CD4-positive, alpha-beta T cell treated with Interferon gamma for 1 hour (primary cell): ENCODE data around the gene FBLN1.
"Not testable (repeated sequence)": the region's sequence is repeated elsewhere in the genome, so short reads cannot be mapped to it uniquely, and the experiment has no call there.

Experiments
- DNase-seq: peaks from one replicate; pipeline ENCODE4 v3.0.0-alpha.2; 2020

FBLN1 gene

DNA sequence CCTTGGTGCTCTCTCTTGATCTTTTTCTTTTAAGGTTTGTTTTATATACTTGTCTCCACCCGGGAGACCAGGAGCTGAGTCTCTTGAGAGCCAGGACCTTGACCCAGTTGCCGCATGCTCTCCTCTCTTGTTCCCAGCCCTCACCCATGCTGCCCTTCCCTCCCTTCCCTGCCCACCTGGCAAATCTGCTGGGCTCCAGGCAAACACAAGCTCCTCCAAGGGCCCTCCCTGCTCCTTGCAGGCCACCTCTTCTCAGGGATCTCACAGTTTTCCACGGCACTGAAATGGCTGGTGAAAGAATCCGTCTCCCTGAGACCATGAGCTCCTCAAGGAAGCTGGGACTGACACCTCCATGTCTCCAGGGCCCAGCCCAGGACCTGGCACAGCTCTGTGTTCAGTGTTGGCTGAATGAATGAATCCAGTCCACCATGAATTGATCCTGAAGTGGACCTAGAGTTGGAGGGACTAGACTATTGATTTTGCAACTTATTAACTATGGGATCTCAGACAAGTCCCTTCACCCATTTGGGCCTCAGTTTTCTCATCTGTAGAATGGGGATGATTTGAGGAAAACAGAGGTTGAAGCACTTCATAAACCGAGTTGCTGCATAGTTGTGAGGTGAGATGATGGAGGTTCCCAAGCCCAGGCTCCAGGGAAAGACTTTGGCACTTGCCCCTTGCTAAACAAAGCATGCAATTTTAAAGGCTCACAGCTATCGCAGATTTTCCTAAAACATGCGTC lies 25.1 kb upstream of the FBLN1 start:
- DNase-seq: no peak

- no peak for DNase-seq
Measured at GRCh38 chr22:45478108-45478771, 24.4 kb upstream of the FBLN1 start.

GRCh38 chr22:45480717-45481116 lies 22.0 kb upstream of the FBLN1 start:
- no peak for DNase-seq

DNA sequence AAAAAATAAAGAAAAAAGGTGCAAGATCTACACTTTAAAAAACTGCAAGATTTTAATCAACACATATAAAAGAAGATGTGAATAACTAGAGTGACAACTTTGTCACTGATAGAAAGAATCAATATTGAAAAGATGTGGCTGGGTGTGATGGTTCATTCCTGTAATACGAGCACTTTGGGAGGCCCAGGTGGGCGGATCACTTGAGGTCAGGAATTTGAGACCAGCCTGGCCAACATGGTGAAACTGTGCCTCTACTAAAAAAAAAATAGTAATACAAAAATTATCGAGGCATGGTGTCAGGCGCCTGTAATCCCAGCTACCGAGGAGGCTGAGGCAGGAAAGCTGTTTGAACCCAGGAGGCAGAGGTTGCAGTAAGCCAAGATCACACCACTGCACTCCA lies 21.0 kb upstream of the FBLN1 start:
- DNase-seq: no peak

GRCh38 chr22:45482169-45482568 lies 20.5 kb upstream of the FBLN1 start:
- no peak for DNase-seq

DNA sequence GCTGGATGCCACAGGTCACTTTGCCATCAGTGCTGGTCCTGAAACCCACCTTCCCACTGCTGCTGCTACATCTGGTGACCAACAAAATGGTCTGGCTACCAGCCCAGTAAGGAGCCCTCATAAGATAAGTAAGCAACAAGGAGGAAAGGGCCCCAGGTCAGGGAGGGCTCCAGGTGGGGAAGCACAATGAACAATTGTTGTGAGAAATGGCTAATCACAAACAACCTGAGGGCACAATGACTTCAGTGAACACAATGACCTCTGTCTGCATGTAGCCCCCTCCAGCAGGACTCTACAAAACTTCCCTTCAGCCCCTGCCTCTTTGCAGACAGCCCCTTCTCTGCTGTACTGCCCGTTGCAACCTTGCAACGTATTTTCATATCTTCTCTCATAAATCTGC lies 19.4 kb upstream of the FBLN1 start:
- no peak for DNase-seq

GRCh38 chr22:45483918-45484499 lies 18.7 kb upstream of the FBLN1 start:
- no peak for DNase-seq

GRCh38 chr22:45484742-45485141 lies 17.9 kb upstream of the FBLN1 start:
- DNase-seq: no peak

DNA sequence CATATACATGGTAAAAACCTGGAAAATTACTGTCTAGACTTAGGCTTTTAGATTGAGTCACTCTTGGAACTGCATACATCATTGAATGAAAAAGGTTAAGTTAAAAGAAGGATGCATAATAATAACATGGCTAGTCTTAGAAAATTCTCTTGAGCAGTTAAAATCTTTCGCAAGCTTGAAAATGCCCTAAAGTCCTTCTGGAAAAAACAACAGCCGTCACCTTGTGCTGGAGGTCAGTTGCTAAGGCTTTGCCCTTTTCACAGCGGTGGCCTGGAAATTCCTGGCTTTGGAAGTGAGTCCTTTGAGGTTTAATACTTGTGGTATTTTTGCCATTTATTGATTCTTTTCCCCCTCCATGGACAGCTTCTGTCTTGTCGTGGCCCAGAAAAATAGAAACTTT lies 17.4 kb upstream of the FBLN1 start:
- DNase-seq: no peak

DNA sequence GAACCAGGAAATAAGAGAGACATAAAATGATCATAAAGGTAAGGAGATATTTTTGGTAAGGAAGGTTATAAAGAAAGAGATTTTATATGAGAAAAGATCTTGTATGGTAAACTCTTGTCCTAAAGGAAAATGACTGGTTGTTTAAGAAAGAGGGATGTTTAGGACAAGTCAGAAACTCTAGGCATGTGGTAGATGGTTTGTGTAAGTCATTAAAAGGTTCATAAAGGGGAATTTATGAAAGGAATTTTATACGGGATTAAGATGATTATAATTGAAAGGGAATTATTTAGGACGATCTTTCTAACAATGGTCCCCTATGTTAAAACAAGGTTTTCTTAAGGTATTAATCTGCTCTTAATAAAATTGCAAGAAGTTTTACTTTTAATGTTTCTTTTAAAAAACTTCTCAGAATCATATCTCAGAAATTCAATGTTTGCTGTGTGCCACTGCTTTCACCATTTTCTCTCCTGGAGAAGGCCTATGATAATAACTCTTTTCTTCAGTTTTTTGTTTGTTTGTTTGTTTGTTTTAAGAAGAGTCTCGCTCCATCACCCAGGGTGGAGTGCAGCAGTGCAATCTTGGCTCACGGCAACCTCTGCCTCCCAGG lies 13.8 kb upstream of the FBLN1 start:
- no peak for DNase-seq

DNA sequence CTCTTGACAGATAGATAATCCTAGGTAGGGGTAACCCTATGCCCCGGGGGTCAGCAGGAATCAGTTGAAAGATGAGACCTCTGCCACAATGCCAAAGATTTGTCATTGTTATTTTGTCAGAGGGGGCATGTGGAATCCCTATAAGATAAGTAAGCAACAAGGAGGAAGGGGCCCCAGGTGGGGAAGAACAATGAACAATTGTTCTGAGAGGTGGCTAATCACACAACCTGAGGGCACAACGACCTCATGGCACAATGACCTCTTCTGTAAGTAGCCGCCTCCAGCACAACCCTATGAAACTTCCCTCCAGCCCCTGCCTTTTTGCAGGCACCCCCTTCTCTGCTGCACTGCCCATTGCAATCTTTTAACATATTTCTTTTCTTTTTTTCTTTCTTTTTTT lies 11.8 kb upstream of the FBLN1 start:
- no peak for DNase-seq

GRCh38 chr22:45491841-45492240 lies 10.8 kb upstream of the FBLN1 start:
- DNase-seq: no peak

- DNase-seq: no peak
Measured at GRCh38 chr22:45493286-45493771, 9.4 kb upstream of the FBLN1 start.

DNA sequence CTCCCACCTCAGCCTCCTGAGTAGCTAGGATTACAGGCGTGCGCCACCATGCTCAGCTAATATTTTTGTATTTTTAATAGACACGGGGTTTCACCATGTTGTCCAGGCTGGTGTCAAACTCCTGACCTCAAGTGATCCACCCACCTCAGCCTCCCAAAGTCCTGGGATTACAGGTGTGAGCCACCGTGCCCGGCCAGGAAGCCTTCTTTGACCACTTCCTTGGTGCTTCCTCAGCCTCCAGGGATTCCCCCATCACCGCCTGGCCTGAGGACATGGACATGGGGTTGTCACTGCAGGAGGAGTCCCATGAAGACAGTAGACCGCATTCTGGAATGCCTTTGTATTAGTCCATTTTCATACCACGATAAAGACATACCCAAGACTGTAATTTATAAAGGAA lies 8.4 kb upstream of the FBLN1 start:
- DNase-seq: not testable (repeated sequence)

GRCh38 chr22:45495616-45496015 lies 7.1 kb upstream of the FBLN1 start:
- DNase-seq: not testable (repeated sequence)

DNA sequence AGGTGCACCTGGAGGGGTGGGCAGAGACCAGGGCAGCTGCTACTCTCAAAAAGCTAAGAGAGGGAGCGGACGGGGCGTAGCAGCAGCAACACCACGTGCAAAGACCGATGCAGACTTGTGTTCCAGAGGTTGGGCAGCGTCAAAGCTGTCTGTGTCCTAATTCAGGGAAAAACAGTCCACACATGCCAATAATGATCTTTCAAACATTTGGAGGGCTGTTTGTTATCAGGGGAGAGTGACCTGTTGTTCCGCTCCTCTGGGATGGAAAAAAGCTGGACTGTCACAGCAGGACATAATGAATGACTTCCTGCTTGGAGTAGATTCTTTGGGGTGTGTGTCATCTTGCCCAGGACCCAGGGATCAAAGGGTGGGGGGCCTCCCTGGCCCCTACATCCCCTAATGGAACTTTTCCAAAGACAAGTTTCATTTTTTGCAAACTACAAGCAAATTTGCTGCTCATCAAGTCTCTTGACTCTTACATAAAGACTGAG lies 6.2 kb upstream of the FBLN1 start:
- DNase-seq: no peak

DNA sequence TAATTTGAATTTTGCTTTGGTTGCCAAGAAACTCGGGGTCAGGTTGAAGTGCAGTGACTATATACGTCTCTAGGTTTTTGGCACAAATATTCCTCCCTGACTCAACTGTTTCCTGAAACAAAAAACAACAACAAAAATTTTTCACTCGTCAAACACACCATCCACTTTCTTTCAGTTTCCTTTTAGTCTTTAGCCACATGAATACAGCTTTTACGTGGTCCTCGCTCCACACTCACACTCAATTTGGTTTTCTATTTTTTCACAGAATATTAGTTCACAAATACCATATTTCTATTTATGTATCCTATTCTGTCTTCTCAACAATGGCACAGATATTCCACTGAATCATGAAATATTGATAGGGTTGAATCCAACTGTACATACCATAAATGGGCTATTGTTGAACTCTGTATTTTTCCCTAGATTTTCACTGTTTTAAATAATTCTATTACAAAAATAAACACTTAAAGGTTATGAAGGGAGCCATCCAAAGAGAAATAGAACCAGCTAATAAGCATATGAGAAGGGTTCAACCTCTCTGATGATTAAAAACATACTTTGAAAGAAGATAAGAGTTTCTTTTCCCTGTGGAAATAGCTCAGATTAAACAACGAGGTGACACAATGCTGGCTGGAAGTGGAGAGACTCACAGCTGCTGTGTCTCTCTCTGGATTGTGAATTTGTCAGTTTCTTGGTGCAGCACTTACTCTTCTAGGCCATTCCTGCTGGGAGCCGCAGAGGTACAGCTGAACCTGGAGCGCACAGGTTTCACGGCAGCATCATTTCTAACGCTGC lies 5.1 kb upstream of the FBLN1 start:
- no peak for DNase-seq

DNA sequence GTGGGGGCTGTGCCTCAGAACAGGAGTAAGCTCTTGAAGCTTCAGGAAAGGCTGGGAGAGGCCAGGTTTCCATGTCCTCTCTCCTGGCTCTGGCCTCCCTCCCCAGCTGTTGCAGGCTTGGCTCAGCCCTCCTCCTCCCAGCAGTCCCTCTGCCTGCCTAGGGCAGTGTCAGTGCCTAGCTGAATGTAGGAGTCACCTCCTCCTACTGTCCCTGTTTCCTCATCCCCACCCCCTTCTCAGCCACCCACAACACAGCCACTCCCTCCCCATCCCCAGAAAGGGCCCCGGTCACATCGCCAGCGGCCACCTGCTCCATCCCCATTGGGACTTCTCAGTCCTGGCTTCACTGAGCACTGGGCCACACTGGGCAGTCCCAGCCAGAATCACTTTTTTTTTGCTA lies 2.9 kb upstream of the FBLN1 start:
- no peak for DNase-seq

DNA sequence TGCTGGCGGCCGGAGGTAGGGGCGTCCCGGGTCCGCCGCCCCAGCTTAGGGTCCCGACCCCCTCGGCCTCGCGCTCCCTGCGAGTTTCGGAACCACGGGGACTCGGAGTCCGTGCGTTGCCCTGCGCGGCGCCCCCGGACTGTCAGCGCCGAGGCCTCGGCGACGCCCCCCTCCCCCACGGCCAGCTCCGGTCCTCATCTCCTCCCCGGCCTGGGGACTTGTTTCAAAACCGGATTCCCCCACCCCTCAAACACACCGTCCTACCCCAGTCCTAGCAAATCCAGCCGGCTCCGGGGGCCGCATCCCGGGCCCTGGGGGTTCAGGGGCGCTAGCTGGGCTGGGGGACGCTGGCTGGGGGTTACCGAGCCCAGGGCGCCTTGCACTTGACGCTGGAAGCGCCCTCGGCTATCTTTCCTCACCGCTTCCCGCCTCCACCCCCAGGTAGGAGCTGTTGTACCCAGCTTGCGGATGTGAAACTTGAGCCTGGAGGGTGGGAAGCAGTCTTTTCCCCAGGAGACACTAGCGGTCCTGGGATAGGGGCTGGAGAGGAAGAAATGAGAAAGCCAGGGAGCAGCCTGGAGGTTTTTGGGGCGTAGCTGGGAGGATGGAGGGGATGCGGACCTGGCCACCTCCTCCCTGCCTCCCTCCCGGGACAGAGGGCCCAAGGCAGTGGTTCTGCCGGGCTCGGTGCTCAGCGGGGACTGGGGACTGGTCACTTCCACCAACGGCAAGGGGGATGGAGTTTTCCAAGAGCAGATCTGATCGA lies 550 bp downstream of the FBLN1 start:
- no peak for DNase-seq

DNA sequence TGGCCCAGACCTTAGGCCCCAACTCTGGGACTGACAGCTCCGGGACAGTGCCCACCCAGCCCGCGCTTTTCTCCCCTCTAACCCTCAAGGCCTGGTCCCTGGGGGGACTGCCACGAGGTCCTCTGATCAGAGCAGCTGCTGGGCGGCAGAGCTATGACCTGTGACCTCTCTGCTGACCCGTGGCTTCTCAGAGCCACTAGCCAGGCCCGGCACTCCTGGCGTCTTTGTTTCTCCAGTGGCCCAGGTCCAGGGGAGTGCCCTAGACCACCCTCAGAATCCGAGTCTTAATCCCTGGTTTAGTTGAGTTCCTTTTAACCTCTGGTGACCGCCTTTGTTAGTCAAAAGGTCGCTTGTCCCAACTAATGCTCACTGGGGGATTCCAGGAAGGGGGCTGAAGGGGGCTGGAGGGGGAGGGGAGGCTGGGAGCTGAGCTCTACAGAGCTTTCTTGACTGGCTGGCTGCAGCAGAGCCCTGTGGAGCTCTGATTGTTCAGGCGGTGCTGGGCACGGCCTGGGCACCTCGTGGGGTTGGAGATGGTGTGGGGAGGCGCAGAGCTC lies 1.2 kb downstream of the FBLN1 start:
- DNase-seq: no peak
